Measurements from ENCODE around the gene NRSN2. TPM values are rescaled to one million over a fixed set of nuclear protein-coding genes. Genes with fewer than 3 reads are reported as not detected.
A peak's percentile ranks its signal among the peaks of the same experiment; 100 is the strongest.
"Not testable (repeated sequence)": the region's sequence is repeated elsewhere in the genome, so short reads cannot be mapped to it uniquely, and the experiment has no call there.

NRSN2 gene
- total and polyA plus RNA-seq, 4 donors, result 32.3 to 150 (median 91.7) TPM

DNA sequence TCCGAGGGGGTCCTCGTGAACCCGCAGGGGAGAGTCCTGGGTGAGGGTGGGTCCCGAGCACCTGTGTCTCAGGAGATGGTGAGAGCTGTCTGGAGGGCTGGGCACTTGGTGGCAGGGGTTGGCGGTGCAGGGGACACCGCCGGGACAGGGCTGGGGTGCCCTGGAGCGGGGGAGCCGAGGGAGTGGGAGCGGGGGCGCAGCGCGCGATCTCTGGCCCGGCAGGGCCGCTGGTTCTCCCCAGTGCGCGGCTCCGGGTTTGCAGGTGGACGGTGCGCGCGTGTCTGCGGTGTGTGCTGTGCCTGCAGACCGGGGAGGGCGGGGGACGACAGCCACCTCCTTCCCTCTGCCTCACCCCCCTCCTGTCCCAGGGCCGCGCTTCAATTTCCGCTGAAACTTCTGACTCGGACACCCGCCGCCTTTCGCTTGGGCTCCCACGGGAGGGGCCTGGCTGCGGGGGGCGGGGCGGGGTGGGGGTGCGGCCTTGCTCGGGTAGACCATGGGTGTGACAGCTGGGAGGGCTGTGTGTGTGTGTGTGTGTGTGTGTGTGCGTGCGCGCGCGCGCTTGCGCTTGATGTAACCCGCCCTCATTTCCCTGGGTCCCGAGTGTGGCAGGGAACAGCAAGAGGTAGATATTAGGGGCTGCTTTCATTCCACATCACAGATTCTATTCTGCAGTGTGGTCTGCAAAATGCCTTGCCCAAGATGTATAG lies 34.8 kb downstream of the NRSN2 start:
- under 1% methylated on average over 28 of the region's 49 CpGs for WGBS (ENCODE audit: insufficient coverage)
- no peaks in the 10 kb centered on the region for H3K9me3 ChIP-seq (ENCODE audit: control insufficient read depth, insufficient read depth, low read length)
- H3K4me1 ChIP-seq (ENCODE audit: control insufficient read depth, insufficient read depth, low read length), result peaks cover 17% of the 10 kb centered on the region
- H3K4me3 ChIP-seq (ENCODE audit: low read depth, low read length), result peak overlapping the region; percentile 52
- peak in 2 of 6 donors; percentile 79 for DNase-seq (ENCODE audit: low read depth in 4 of 6, low spot score in 6 of 6)
- no peaks in the 10 kb centered on the region for H3K27me3 ChIP-seq (ENCODE audit: control insufficient read depth, insufficient read depth, low read length)
- H3K27ac ChIP-seq (ENCODE audit: low read depth, low read length), result no peak overlapping the region
- no peaks in the 10 kb centered on the region for H3K36me3 ChIP-seq (ENCODE audit: control insufficient read depth, insufficient read depth, low read length)

DNA sequence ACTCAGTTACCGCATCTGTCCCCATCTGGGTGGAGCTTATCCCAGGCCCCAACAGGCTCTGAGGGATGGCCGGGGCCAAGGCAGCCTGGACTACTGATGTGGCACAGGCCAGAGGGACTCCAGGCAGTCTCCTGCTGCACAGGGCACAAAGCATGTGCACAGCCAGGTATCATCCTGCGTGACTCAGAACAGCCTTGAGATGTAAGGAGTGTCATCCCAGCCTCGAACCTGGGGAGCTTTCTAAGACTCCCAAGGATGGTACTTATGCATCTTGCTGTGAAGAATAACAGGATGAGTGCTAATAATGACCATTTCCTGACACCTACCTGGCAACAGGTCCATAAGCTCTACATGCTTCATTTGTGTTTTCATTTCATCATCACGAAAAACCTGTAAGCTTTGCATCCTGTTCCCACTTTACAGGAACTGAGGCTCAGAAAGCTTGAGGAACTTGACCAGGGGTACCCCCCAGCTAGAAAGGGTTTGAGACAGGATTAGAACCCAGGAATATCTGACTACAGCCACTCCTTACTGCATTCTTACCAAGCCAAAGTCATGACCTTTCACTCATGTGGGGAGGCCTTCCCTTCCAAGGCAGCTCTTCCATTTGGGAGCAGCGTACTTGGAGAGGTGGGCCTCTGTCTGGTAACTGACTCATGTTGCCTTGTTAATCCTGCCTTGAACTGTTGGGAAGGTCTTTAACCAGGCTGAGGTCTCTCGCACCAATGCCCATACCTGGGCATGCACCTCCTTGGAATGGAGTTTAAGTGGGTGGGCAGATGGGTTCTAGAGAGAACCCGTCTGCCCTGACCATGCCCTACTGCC lies 35.6 kb downstream of the NRSN2 start:
- DNase-seq (ENCODE audit: low read depth in 4 of 6, low spot score in 6 of 6), result no peak
- Histone ChIP-seq H3K36me3 (ENCODE audit: control insufficient read depth, insufficient read depth, low read length) (no peaks in the 10 kb centered on the region), H3K27ac (ENCODE audit: low read depth, low read length) (no peak overlapping the region), H3K9me3 (ENCODE audit: control insufficient read depth, insufficient read depth, low read length) (no peaks in the 10 kb centered on the region), H3K27me3 (ENCODE audit: control insufficient read depth, insufficient read depth, low read length) (no peaks in the 10 kb centered on the region), H3K4me1 (ENCODE audit: control insufficient read depth, insufficient read depth, low read length) (peaks cover 17% of the 10 kb centered on the region), H3K4me3 (ENCODE audit: low read depth, low read length) (no peak overlapping the region)
- 49% methylated on average over 4 of the region's 8 CpGs for WGBS (ENCODE audit: insufficient coverage)

GRCh38 chr20:383889-384288 lies 37.0 kb downstream of the NRSN2 start:
- no peaks in the 10 kb centered on the region for H3K27me3 ChIP-seq (ENCODE audit: control insufficient read depth, insufficient read depth, low read length)
- no peak overlapping the region for H3K4me3 ChIP-seq (ENCODE audit: low read depth, low read length)
- H3K27ac ChIP-seq (ENCODE audit: low read depth, low read length), result no peak overlapping the region
- 67% methylated on average over 5 of the region's 5 CpGs for WGBS (ENCODE audit: insufficient coverage)
- no peak for DNase-seq (ENCODE audit: low read depth in 4 of 6, low spot score in 6 of 6)
- H3K4me1 ChIP-seq (ENCODE audit: control insufficient read depth, insufficient read depth, low read length), result peaks cover 17% of the 10 kb centered on the region
- no peaks in the 10 kb centered on the region for H3K9me3 ChIP-seq (ENCODE audit: control insufficient read depth, insufficient read depth, low read length)
- H3K36me3 ChIP-seq (ENCODE audit: control insufficient read depth, insufficient read depth, low read length), result peaks cover 12% of the 10 kb centered on the region

DNA sequence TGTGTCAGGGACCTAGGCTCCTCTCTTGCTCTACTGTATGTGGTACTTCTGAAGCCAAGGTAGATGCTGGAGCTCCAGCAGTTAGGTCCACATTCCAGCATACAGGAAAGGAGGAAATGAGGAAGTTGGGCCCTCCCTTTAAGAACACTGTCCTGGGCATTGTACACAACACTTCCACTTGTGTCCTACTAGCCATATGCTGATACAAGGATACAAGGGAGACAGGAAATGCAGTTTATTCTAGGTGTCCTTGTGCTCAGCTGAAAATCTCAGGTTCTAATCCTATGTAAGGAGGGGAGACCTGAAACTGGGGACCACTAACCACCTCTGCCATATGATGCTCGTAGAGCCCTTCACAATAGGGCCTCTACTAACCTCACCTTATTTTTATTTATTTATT lies 37.8 kb downstream of the NRSN2 start:
- Histone ChIP-seq H3K9me3 (ENCODE audit: control insufficient read depth, insufficient read depth, low read length) (no peaks in the 10 kb centered on the region), H3K4me3 (ENCODE audit: low read depth, low read length) (no peak overlapping the region), H3K4me1 (ENCODE audit: control insufficient read depth, insufficient read depth, low read length) (peaks cover 16% of the 10 kb centered on the region), H3K36me3 (ENCODE audit: control insufficient read depth, insufficient read depth, low read length) (peaks cover 17% of the 10 kb centered on the region), H3K27ac (ENCODE audit: low read depth, low read length) (no peak overlapping the region), H3K27me3 (ENCODE audit: control insufficient read depth, insufficient read depth, low read length) (no peaks in the 10 kb centered on the region)
- DNase-seq (ENCODE audit: low read depth in 4 of 6, low spot score in 6 of 6), result no peak
- WGBS (ENCODE audit: insufficient coverage), result no CpG with 5 or more reads among the region's 1 CpG

- Histone ChIP-seq H3K4me1 (ENCODE audit: control insufficient read depth, insufficient read depth, low read length) (peaks cover 12% of the 10 kb centered on the region), H3K4me3 (ENCODE audit: low read depth, low read length) (no peak overlapping the region), H3K27me3 (ENCODE audit: control insufficient read depth, insufficient read depth, low read length) (no peaks in the 10 kb centered on the region), H3K9me3 (ENCODE audit: control insufficient read depth, insufficient read depth, low read length) (no peaks in the 10 kb centered on the region), H3K27ac (ENCODE audit: low read depth, low read length) (no peak overlapping the region), H3K36me3 (ENCODE audit: control insufficient read depth, insufficient read depth, low read length) (peaks cover 21% of the 10 kb centered on the region)
- DNase-seq (ENCODE audit: low read depth in 4 of 6, low spot score in 6 of 6), result no peak
- WGBS (ENCODE audit: insufficient coverage), result 93% methylated on average over 3 of the region's 5 CpGs
Measured at GRCh38 chr20:385448-385847, 38.5 kb downstream of the NRSN2 start.

DNA sequence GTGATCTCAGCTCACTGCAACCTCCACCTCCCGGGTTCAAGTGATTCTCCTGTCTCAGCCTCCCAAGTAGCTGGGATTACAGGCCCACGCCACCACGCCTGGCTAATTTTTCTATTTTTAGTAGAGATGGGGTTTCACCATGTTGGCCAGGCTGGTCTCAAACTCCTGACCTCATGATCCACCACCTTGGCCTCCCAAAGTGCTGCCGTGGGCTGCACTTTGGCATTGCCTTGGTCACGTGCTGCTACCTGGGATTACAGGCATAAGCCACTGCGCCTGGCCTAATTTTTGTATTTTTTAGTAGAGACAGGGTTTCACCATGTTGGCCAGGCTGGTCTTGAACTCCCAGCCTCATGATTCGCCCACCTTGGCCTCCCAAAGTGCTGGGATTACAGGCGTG lies 39.7 kb downstream of the NRSN2 start:
- DNase-seq (ENCODE audit: low read depth in 4 of 6, low spot score in 6 of 6); H3K27me3 ChIP-seq (ENCODE audit: control insufficient read depth, insufficient read depth, low read length); H3K9me3 ChIP-seq (ENCODE audit: control insufficient read depth, insufficient read depth, low read length); H3K4me1 ChIP-seq (ENCODE audit: control insufficient read depth, insufficient read depth, low read length); H3K27ac ChIP-seq (ENCODE audit: low read depth, low read length); H3K4me3 ChIP-seq (ENCODE audit: low read depth, low read length): not testable (repeated sequence)
- peaks cover 32% of the 10 kb centered on the region for H3K36me3 ChIP-seq (ENCODE audit: control insufficient read depth, insufficient read depth, low read length)
- WGBS (ENCODE audit: insufficient coverage), result 94% methylated on average over 5 of the region's 8 CpGs

GRCh38 chr20:387520-387919 lies 40.6 kb downstream of the NRSN2 start:
- peaks cover 36% of the 10 kb centered on the region for H3K36me3 ChIP-seq (ENCODE audit: control insufficient read depth, insufficient read depth, low read length)
- no peak overlapping the region for H3K4me3 ChIP-seq (ENCODE audit: low read depth, low read length)
- no CpG with 5 or more reads among the region's 3 CpGs for WGBS (ENCODE audit: insufficient coverage)
- H3K4me1 ChIP-seq (ENCODE audit: control insufficient read depth, insufficient read depth, low read length), result no peaks in the 10 kb centered on the region
- no peak overlapping the region for H3K27ac ChIP-seq (ENCODE audit: low read depth, low read length)
- no peaks in the 10 kb centered on the region for H3K27me3 ChIP-seq (ENCODE audit: control insufficient read depth, insufficient read depth, low read length)
- DNase-seq (ENCODE audit: low read depth in 4 of 6, low spot score in 6 of 6), result no peak
- H3K9me3 ChIP-seq (ENCODE audit: control insufficient read depth, insufficient read depth, low read length), result no peaks in the 10 kb centered on the region

GRCh38 chr20:388034-388994 lies 41.4 kb downstream of the NRSN2 start:
- Histone ChIP-seq H3K9me3 (ENCODE audit: control insufficient read depth, insufficient read depth, low read length) (no peaks in the 10 kb centered on the region), H3K36me3 (ENCODE audit: control insufficient read depth, insufficient read depth, low read length) (peaks cover 38% of the 10 kb centered on the region), H3K4me1 (ENCODE audit: control insufficient read depth, insufficient read depth, low read length) (no peaks in the 10 kb centered on the region), H3K27ac (ENCODE audit: low read depth, low read length) (no peak overlapping the region), H3K27me3 (ENCODE audit: control insufficient read depth, insufficient read depth, low read length) (no peaks in the 10 kb centered on the region), H3K4me3 (ENCODE audit: low read depth, low read length) (no peak overlapping the region)
- no peak for DNase-seq (ENCODE audit: low read depth in 4 of 6, low spot score in 6 of 6)
- 83% methylated on average over 21 of the region's 21 CpGs for WGBS (ENCODE audit: insufficient coverage)

GRCh38 chr20:389220-389619 lies 42.3 kb downstream of the NRSN2 start:
- Histone ChIP-seq H3K27ac (ENCODE audit: low read depth, low read length) (no peak overlapping the region), H3K9me3 (ENCODE audit: control insufficient read depth, insufficient read depth, low read length) (no peaks in the 10 kb centered on the region), H3K4me3 (ENCODE audit: low read depth, low read length) (no peak overlapping the region), H3K27me3 (ENCODE audit: control insufficient read depth, insufficient read depth, low read length) (no peaks in the 10 kb centered on the region), H3K4me1 (ENCODE audit: control insufficient read depth, insufficient read depth, low read length) (no peaks in the 10 kb centered on the region), H3K36me3 (ENCODE audit: control insufficient read depth, insufficient read depth, low read length) (peaks cover 40% of the 10 kb centered on the region)
- no peak for DNase-seq (ENCODE audit: low read depth in 4 of 6, low spot score in 6 of 6)
- 78% methylated on average over 6 of the region's 6 CpGs for WGBS (ENCODE audit: insufficient coverage)
